Pons (tissue), 1 donor: ENCODE results near the gene GREB1L.

Experiments used
- DNase-seq: peaks from one replicate; pipeline ENCODE4 v3.0.0-alpha.2; 2016; ENCODE audit warnings: low spot score

The GREB1L gene

GRCh38 chr18:21449367-21450290 lies 207.6 kb downstream of the GREB1L start:
- no peak for DNase-seq

GRCh38 chr18:21450503-21450902 lies 208.5 kb downstream of the GREB1L start:
- no peak for DNase-seq

- DNase-seq: no peak
Observed at GRCh38 chr18:21450913-21451312, 208.9 kb downstream of the GREB1L start.

GRCh38 chr18:21451851-21452250 lies 209.8 kb downstream of the GREB1L start:
- DNase-seq: no peak

- DNase-seq: no peak
Observed at GRCh38 chr18:21452276-21452780, 210.3 kb downstream of the GREB1L start.

GRCh38 chr18:21452796-21453510 lies 210.9 kb downstream of the GREB1L start:
- no peak for DNase-seq

- DNase-seq: no peak
Observed at GRCh38 chr18:21453511-21453901, 211.5 kb downstream of the GREB1L start.

GRCh38 chr18:21454725-21455124 lies 212.7 kb downstream of the GREB1L start:
- DNase-seq: no peak

GRCh38 chr18:21456428-21457178 lies 214.6 kb downstream of the GREB1L start:
- DNase-seq: no peak

GRCh38 chr18:21457179-21457535 lies 215.1 kb downstream of the GREB1L start:
- DNase-seq: no peak

- DNase-seq: peak; percentile 44
Observed at GRCh38 chr18:21458310-21458709, 216.3 kb downstream of the GREB1L start.

GRCh38 chr18:21458788-21459187 lies 216.8 kb downstream of the GREB1L start:
- no peak for DNase-seq

GRCh38 chr18:21459706-21460286 lies 217.8 kb downstream of the GREB1L start:
- DNase-seq: no peak

GRCh38 chr18:21461460-21461859 lies 219.4 kb downstream of the GREB1L start:
- no peak for DNase-seq

GRCh38 chr18:21463718-21464117 lies 221.7 kb downstream of the GREB1L start:
- DNase-seq: no peak

- no peak for DNase-seq
Observed at GRCh38 chr18:21468514-21469164, 226.6 kb downstream of the GREB1L start.

- no peak for DNase-seq
Observed at GRCh38 chr18:21472741-21473140, 230.7 kb downstream of the GREB1L start.

GRCh38 chr18:21474621-21475020 lies 232.6 kb downstream of the GREB1L start:
- no peak for DNase-seq

GRCh38 chr18:21479721-21480120 lies 237.7 kb downstream of the GREB1L start:
- no peak for DNase-seq

GRCh38 chr18:21481739-21482138 lies 239.7 kb downstream of the GREB1L start:
- DNase-seq: no peak

- DNase-seq: no peak
Observed at GRCh38 chr18:21483051-21483450, 241.0 kb downstream of the GREB1L start.
